WTC11 (cell line): ENCODE results near the gene PLD5. TPM values are rescaled to one million over a fixed set of nuclear protein-coding genes. Genes with fewer than 3 reads are reported as not detected.

Experiments
- ATAC-seq: fragments of 200-7000 bp; cut with Tn5 transposase; 2 replicates; pipeline ENCODE4 v1.10.0; 2021; ENCODE audit warnings: mild to moderate bottlenecking, moderate library complexity
- CTCF ChIA-PET: fragments of 300-600 bp; sonication (Branson Sonifier 250); formaldehyde crosslinking; loops from one replicate; lab custom pipeline; 2021; ENCODE audit warnings: antibody characterized with exemption; lab: Charles Lee
- POLR2A ChIA-PET: fragments of 350-600 bp; sonication (Branson Sonifier 250); formaldehyde crosslinking; loops from one replicate; lab custom pipeline; 2021; ENCODE audit warnings: antibody characterized with exemption; lab: Charles Lee
- DNase-seq: peaks from one replicate; pipeline ENCODE4 v3.0.0; 2021; ENCODE audit warnings: low spot score
- H3K27ac Mint-ChIP-seq: 2 replicates; pipeline ENCODE4 v1.8.0; 2021; ENCODE audit warnings: mixed read lengths
- H3K27me3 Mint-ChIP-seq: 2 replicates; pipeline ENCODE4 v1.8.0; 2021; ENCODE audit warnings: low read depth, mild to moderate bottlenecking, moderate library complexity, mixed read lengths
- H3K36me3 Mint-ChIP-seq: 2 replicates; pipeline ENCODE4 v1.8.0; 2021; ENCODE audit warnings: mixed read lengths
- H3K4me1 Mint-ChIP-seq: 2 replicates; pipeline ENCODE4 v1.8.0; 2022; ENCODE audit warnings: mixed read lengths
- H3K4me3 Mint-ChIP-seq: 2 replicates; pipeline ENCODE4 v1.8.0; 2021; ENCODE audit warnings: mild to moderate bottlenecking, moderate library complexity, mixed read lengths
- H3K9me3 Mint-ChIP-seq: 2 replicates; pipeline ENCODE4 v1.8.0; 2021; ENCODE audit warnings: mixed read lengths
- CREM ChIP-seq: sonication (generic); formaldehyde crosslinking; IDR thresholded peaks from 2 replicates; pipeline ENCODE4 v1.8.1; 2022; ENCODE audit warnings: mild to moderate bottlenecking, missing genetic modification reagents, moderate library complexity
- CTCF ChIP-seq: fragments of 200-600 bp; IDR thresholded peaks from 2 replicates; pipeline ENCODE4 v1.8.0; 2022; ENCODE audit warnings: antibody characterized with exemption
- E2F1 ChIP-seq: sonication (generic); formaldehyde crosslinking; IDR thresholded peaks from 2 replicates; pipeline ENCODE4 v1.8.0; 2022; ENCODE audit warnings: mild to moderate bottlenecking, missing genetic modification reagents
- E2F4 ChIP-seq: sonication (generic); formaldehyde crosslinking; IDR thresholded peaks from 2 replicates; pipeline ENCODE4 v1.8.1; 2022; ENCODE audit warnings: low read depth, mild to moderate bottlenecking, moderate library complexity, missing genetic modification reagents, borderline replicate concordance
- ERG ChIP-seq: fragments of 250-450 bp; sonication (Bioruptor Pico); IDR thresholded peaks from 2 replicates; pipeline ENCODE4 v1.8.0; 2021; ENCODE audit warnings: mild to moderate bottlenecking
- ESRRA ChIP-seq: sonication (generic); formaldehyde crosslinking; IDR thresholded peaks from 2 replicates; pipeline ENCODE4 v1.8.1; 2022; ENCODE audit warnings: mild to moderate bottlenecking, missing genetic modification reagents, borderline replicate concordance
- GRHL2 ChIP-seq: fragments of 250-450 bp; sonication (Bioruptor Pico); IDR thresholded peaks from 2 replicates; pipeline ENCODE4 v1.8.0; 2022; ENCODE audit warnings: mild to moderate bottlenecking, moderate library complexity; ENCODE audit not compliant: insufficient replicate concordance, severe bottlenecking
- HMGA2 ChIP-seq: fragments of 250-450 bp; sonication (Bioruptor Pico); IDR thresholded peaks from 2 replicates; pipeline ENCODE4 v1.4.0; 2021; ENCODE audit warnings: mild to moderate bottlenecking, moderate library complexity
- JAZF1 ChIP-seq: fragments of 250-450 bp; sonication (Bioruptor Pico); IDR thresholded peaks from 2 replicates; pipeline ENCODE4 v1.9.0; 2021; ENCODE audit warnings: moderate library complexity, mild to moderate bottlenecking, inconsistent platforms
- JUN ChIP-seq: sonication (generic); formaldehyde crosslinking; IDR thresholded peaks from 2 replicates; pipeline ENCODE4 v1.8.0; 2023; ENCODE audit warnings: mild to moderate bottlenecking, missing genetic modification reagents
- NFATC4 ChIP-seq: fragments of 250-450 bp; sonication (Bioruptor Pico); IDR thresholded peaks from 2 replicates; pipeline ENCODE4 v1.9.0; 2021; ENCODE audit warnings: mild to moderate bottlenecking
- SMAD4 ChIP-seq: sonication (generic); formaldehyde crosslinking; IDR thresholded peaks from 2 replicates; pipeline ENCODE4 v1.8.0; 2022; ENCODE audit warnings: mild to moderate bottlenecking, missing genetic modification reagents
- STAT6 ChIP-seq: sonication (generic); formaldehyde crosslinking; conservative IDR thresholded peaks from 2 replicates; pipeline ENCODE4 v1.8.1; 2023; ENCODE audit warnings: mild to moderate bottlenecking, low read depth, missing genetic modification reagents, moderate library complexity
- TEAD1 ChIP-seq: sonication (generic); formaldehyde crosslinking; IDR thresholded peaks from 2 replicates; pipeline ENCODE4 v1.8.0; 2022; ENCODE audit warnings: mild to moderate bottlenecking, missing genetic modification reagents
- USF1 ChIP-seq: sonication (generic); formaldehyde crosslinking; IDR thresholded peaks from 2 replicates; pipeline ENCODE4 v1.8.0; 2022; ENCODE audit warnings: mild to moderate bottlenecking, missing genetic modification reagents
- ZNF138 ChIP-seq: sonication (generic); formaldehyde crosslinking; conservative IDR thresholded peaks from 2 replicates; pipeline ENCODE4 v1.8.1; 2022; ENCODE audit warnings: mild to moderate bottlenecking, moderate library complexity, missing genetic modification reagents
- ZNF219 ChIP-seq: sonication (generic); formaldehyde crosslinking; IDR thresholded peaks from 2 replicates; pipeline ENCODE4 v1.8.0; 2023; ENCODE audit warnings: missing genetic modification reagents, mild to moderate bottlenecking, borderline replicate concordance
- ZNF281 ChIP-seq: sonication (generic); formaldehyde crosslinking; IDR thresholded peaks from 2 replicates; pipeline ENCODE4 v1.8.0; 2023; ENCODE audit warnings: mild to moderate bottlenecking, missing genetic modification reagents
- ZNF532 ChIP-seq: fragments of 250-450 bp; sonication (Bioruptor Pico); IDR thresholded peaks from 2 replicates; pipeline ENCODE4 v1.9.0; 2021; ENCODE audit warnings: mild to moderate bottlenecking, borderline replicate concordance
- total RNA-seq: library from RNA; stranded (reverse); gene quantifications from 3 replicates; pipeline ENCODE4 v1.2.3, GENCODE V29; 2021

PLD5 gene
- total RNA-seq, 1 experiment from 2014 or later = 6.4 TPM

- no peak for TF ChIP-seq ZNF532 (CRISPR knock-in tag)
- TF ChIP-seq JAZF1 = no peak
- TF ChIP-seq CTCF = no peak
- no peak for TF ChIP-seq SMAD4 (CRISPR knock-in tag)
- TF ChIP-seq HMGA2 (CRISPR knock-in tag) = no peak
- no peak for TF ChIP-seq ESRRA
- TF ChIP-seq ERG (CRISPR knock-in tag) = no peak
- TF ChIP-seq JUN (CRISPR knock-in tag) = no peak
- TF ChIP-seq GRHL2 = no peak
- TF ChIP-seq STAT6 (CRISPR knock-in tag) = no peak
Observed at GRCh38 chr1:242208021-242208420, 316.5 kb downstream of the PLD5 start (continued).

GRCh38 chr1:242206994-242207393 is 317.5 kb downstream of the PLD5 start:
- no peak overlapping the region for H3K4me3 Mint-ChIP-seq
- peaks cover 3% of the 10 kb centered on the region; the same call in 1 of the 2 replicates for H3K36me3 Mint-ChIP-seq
- CTCF ChIA-PET = no interaction called here
- no peaks in the 10 kb centered on the region; the same call in 1 of the 2 replicates for H3K27me3 Mint-ChIP-seq
- DNase-seq (no peak), ATAC-seq (no peak)
- H3K4me1 Mint-ChIP-seq = peaks cover 59% of the 10 kb centered on the region
- peaks cover 5% of the 10 kb centered on the region for H3K9me3 Mint-ChIP-seq
- POLR2A ChIA-PET = no interaction called here
- no peak overlapping the region for H3K27ac Mint-ChIP-seq
- TF ChIP-seq ZNF219 (CRISPR knock-in tag) = no peak
- TF ChIP-seq ZNF138 = no peak
- no peak for TF ChIP-seq E2F4 (CRISPR knock-in tag)
- no peak for TF ChIP-seq CREM (CRISPR knock-in tag)
- TF ChIP-seq NFATC4 (CRISPR knock-in tag) = no peak
- no peak for TF ChIP-seq TEAD1 (CRISPR knock-in tag)
- no peak for TF ChIP-seq ZNF281 (CRISPR knock-in tag)
- no peak for TF ChIP-seq USF1 (CRISPR knock-in tag)
- no peak for TF ChIP-seq E2F1 (CRISPR knock-in tag)
